Lower leg skin (tissue), 4 donors: ENCODE measurements around the gene RPH3AL. TPM values are rescaled to one million over a fixed set of nuclear protein-coding genes. Genes with fewer than 3 reads are reported as not detected.
"Not testable (repeated sequence)": the region's sequence is repeated elsewhere in the genome, so short reads cannot be mapped to it uniquely, and the experiment has no call there.

Experiments used
- DNase-seq, 2 donors: peaks; one replicate each; pipeline ENCODE4 v3.0.0-alpha.2; 2019; ENCODE audit warnings: low spot score in 2 of 2
- H3K4me3 ChIP-seq: fragments of 200-600 bp; sonication (generic); 2 replicates; pipeline ENCODE4 v1.5.1; 2017; ENCODE audit warnings: mild to moderate bottlenecking, low read depth; ENCODE audit not compliant: poor library complexity, severe bottlenecking
- CTCF ChIP-seq, 3 donors: fragments of 450-650 bp; IDR thresholded peaks; one replicate each; pipeline ENCODE4 v1.5.1; 2016; ENCODE audit warnings: antibody characterized with exemption in 3 of 3, mild to moderate bottlenecking in 3 of 3, moderate library complexity in 2 of 3
- POLR2A ChIP-seq, 2 donors: fragments of 450-650 bp; IDR thresholded peaks; one replicate each; pipeline ENCODE4 v1.6.1; 2016 to 2017; ENCODE audit warnings: antibody characterized with exemption in 2 of 2, mild to moderate bottlenecking in 1 of 2, moderate library complexity in 1 of 2
- WGBS, 2 donors: methylation state at CpG; one replicate each; pipeline ENCODE4 v1.1.5; 2018; 5-methylcytosine and 5-hydroxymethylcytosine counted together
- intact Hi-C: fragments of 100-400 bp; cut with DNase I; formaldehyde crosslinking; loops from one replicate; pipeline ENCODE4 v1.15.0; 2023; ENCODE audit warnings: low total_unique reads
- total RNA-seq, 4 donors: library from RNA; depleted of rRNA; stranded (reverse); fragments of >200 nt; gene quantifications; one replicate each; pipeline ENCODE4 v1.1.0, GENCODE V29; 2016

RPH3AL gene
- total RNA-seq, 4 donors from 2014 or later: 8.6 to 22.9 (median 15.9) TPM

GRCh38 chr17:322006-322780, 30.4 kb downstream of the RPH3AL start:
- no peak for TF ChIP-seq POLR2A (IDR thresholded peaks at IDR 0.05)
- no peak for TF ChIP-seq CTCF (IDR thresholded peaks at IDR 0.05)
- intact Hi-C loops: no loop called here

GRCh38 chr17:321386-321941, 31.1 kb downstream of the RPH3AL start:
- TF ChIP-seq CTCF (IDR thresholded peaks at IDR 0.05) (no peak), POLR2A (IDR thresholded peaks at IDR 0.05) (no peak)
- WGBS, 2 donors: 75 to 86% methylated on average over 35 of the region's 35 CpGs
- intact Hi-C loops: no loop called here
- no peak overlapping the region for H3K4me3 ChIP-seq
- DNase-seq: no peak

More at GRCh38 chr17:322006-322780, 30.4 kb downstream of the RPH3AL start:
- H3K4me3 ChIP-seq: no peak overlapping the region
- 74 to 88% methylated on average over 27 of the region's 27 CpGs for WGBS, 2 donors
- DNase-seq: no peak

- TF ChIP-seq POLR2A (IDR thresholded peaks at IDR 0.05) (no peak), CTCF (IDR thresholded peaks at IDR 0.05) (no peak)
- H3K4me3 ChIP-seq: no peak overlapping the region
- intact Hi-C loops: no loop called here
- no peak for DNase-seq
- 77 to 85% methylated on average over 22 to 25 of the region's 25 CpGs for WGBS, 2 donors
These were observed 31.7 kb downstream of the RPH3AL start for GRCh38 chr17:320809-321385.

- DNase-seq: no peak
- 90% methylated on average over 9 of the region's 9 CpGs for WGBS, 2 donors
- intact Hi-C loops: no loop called here
- TF ChIP-seq CTCF (IDR thresholded peaks at IDR 0.05) (no peak), POLR2A (IDR thresholded peaks at IDR 0.05) (no peak)
- no peak overlapping the region for H3K4me3 ChIP-seq
These were observed 32.5 kb downstream of the RPH3AL start for GRCh38 chr17:320139-320538.

- WGBS, 2 donors: 93 to 96% methylated on average over 12 of the region's 12 CpGs
- TF ChIP-seq CTCF (IDR thresholded peaks at IDR 0.05) (no peak), POLR2A (IDR thresholded peaks at IDR 0.05) (no peak)
- H3K4me3 ChIP-seq: no peak overlapping the region
- DNase-seq: no peak
- intact Hi-C loops: no loop called here
These were observed 33.3 kb downstream of the RPH3AL start for GRCh38 chr17:319266-319665.

- DNase-seq, H3K4me3 ChIP-seq, intact Hi-C loops: not testable (repeated sequence)
- WGBS, 2 donors: 84 to 85% methylated on average over 2 of the region's 2 CpGs
These were observed 35.5 kb downstream of the RPH3AL start for GRCh38 chr17:317070-317469.

- 70 to 81% methylated on average over 2 of the region's 2 CpGs for WGBS, 2 donors
- DNase-seq, intact Hi-C loops, H3K4me3 ChIP-seq: not testable (repeated sequence)
These were observed 37.2 kb downstream of the RPH3AL start for GRCh38 chr17:315399-315798.

- DNase-seq, H3K4me3 ChIP-seq, intact Hi-C loops: not testable (repeated sequence)
- WGBS, 2 donors: 84 to 93% methylated on average over 1 of the region's 1 CpG
These were observed 38.0 kb downstream of the RPH3AL start for GRCh38 chr17:314614-314944.
